Gastroesophageal sphincter (tissue), 3 donors: Measurements from ENCODE around the gene CADM1.

Experiments used
- CTCF ChIP-seq, 4 experiments: fragments of 200-600 bp in 2 of 4; fragments of 450-650 bp in 2 of 4; sonication (generic) in 1 of 4; IDR thresholded peaks; one replicate each; pipeline ENCODE4 v1.5.1; 2017 to 2019; ENCODE audit warnings: antibody characterized with exemption in 4 of 4, mild to moderate bottlenecking in 2 of 4, moderate library complexity in 2 of 4
- EP300 ChIP-seq: sonication (generic); formaldehyde crosslinking; IDR thresholded peaks from one replicate; pipeline ENCODE4 v1.6.1; 2017; ENCODE audit warnings: antibody characterized with exemption, mild to moderate bottlenecking
- POLR2A ChIP-seq, 2 donors: fragments of 450-650 bp; IDR thresholded peaks; one replicate each; pipeline ENCODE4 v1.6.1; 2017; ENCODE audit warnings: antibody characterized with exemption in 2 of 2, mild to moderate bottlenecking in 2 of 2, moderate library complexity in 1 of 2
- POLR2AphosphoS5 ChIP-seq: sonication (generic); formaldehyde crosslinking; IDR thresholded peaks from one replicate; pipeline ENCODE4 v1.6.1; 2017; ENCODE audit warnings: antibody characterized with exemption

- TF ChIP-seq POLR2AphosphoS5: no peak
- TF ChIP-seq POLR2A (IDR thresholded peaks at IDR 0.05): no peak
- no peak for TF ChIP-seq CTCF (IDR thresholded peaks at IDR 0.05)
- no peak for TF ChIP-seq EP300
These were observed 355.5 kb downstream of the CADM1 start for GRCh38 chr11:115148691-115149090.
